Occipital lobe (tissue), 3 donors: ENCODE data around the gene COL23A1. TPM values are rescaled to one million over a fixed set of nuclear protein-coding genes. Genes with fewer than 3 reads are reported as not detected.
"Not testable (repeated sequence)": the region's sequence is repeated elsewhere in the genome, so short reads cannot be mapped to it uniquely, and the experiment has no call there.

Experiments used
- DNase-seq: peaks from one replicate; lab custom pipeline; 2025; lab: John Stamatoyannopoulos, UW
- small RNA-seq: library from RNA; depleted of rRNA; stranded (forward); fragments of <200 nt; gene quantifications from one replicate; pipeline ENCODE3, GENCODE V24; 2014
- total RNA-seq: library from RNA; depleted of rRNA; stranded (reverse); fragments of >200 nt; gene quantifications from one replicate; pipeline ENCODE4 v1.2.3, GENCODE V29; 2014

COL23A1 gene
- total RNA-seq, 1 donor from 2014 or later: 0.16 TPM

GRCh38 chr5:178199581-178200434 lies 390.4 kb downstream of the COL23A1 start:
- no peak for DNase-seq

DNA sequence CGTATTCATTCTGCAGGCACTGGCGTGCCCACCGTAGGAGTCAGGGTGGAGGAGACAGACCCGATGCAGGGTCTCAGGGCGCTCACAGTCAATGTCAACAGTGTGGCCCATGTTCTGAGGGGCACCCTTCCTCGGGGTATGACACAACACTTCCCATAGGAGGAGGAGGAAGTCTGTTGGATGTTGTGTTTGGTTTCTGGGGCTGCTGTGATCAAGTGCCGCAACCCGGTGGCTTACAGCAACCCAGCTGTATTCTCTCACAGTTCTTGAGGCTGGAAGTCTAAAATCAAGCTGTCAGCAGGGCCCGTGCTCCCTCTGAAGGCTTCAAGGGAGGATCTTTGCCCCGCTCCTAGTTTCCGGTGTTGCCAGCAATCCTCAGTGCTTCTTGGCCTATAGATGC lies 391.5 kb downstream of the COL23A1 start:
- no peak for DNase-seq

DNA sequence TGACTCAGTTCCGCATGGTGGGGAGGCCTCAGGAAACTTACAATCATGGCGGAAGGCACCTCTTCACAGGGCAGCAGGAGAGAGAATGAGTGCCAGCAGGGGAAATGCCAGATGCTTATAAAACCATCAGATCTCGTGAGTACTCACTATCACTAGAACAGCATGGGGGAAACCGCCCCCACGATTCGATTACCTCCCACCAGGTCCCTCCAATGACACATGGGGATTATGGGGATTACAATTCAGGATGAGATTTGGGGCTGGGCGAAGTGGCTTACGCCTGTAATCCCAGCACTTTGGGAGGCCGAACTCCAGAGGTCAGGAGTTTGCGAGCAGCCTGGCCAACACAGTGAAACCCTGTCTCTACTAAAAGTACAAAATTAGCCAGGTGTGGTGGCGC lies 392.0 kb downstream of the COL23A1 start:
- not testable (repeated sequence) for DNase-seq

GRCh38 chr5:178196986-178197385 lies 393.2 kb downstream of the COL23A1 start:
- DNase-seq: no peak

- DNase-seq: no peak
Measured at GRCh38 chr5:178196281-178196812, 393.8 kb downstream of the COL23A1 start.

- DNase-seq: no peak
Measured at GRCh38 chr5:178194026-178194425, 396.2 kb downstream of the COL23A1 start.

GRCh38 chr5:178193251-178193809 lies 396.9 kb downstream of the COL23A1 start:
- DNase-seq: no peak

DNA sequence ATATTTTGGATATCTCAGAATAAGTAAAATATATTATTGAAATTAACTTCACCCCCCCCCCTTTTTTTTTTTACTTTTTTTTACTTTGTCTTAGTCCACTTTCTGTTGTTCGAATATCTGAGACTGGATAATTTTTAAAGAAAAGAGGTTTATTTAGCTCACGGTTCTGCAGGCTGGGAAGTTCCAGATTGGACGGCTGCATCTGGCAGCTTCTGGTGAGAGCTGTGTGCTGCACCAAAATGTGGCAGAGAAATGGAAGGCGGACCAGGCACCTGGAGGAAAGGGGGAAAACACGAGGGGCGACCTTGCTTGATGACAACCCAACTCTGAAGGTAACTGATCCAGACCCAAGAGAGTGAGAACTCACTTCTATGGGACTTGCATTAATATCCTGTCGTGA lies 397.4 kb downstream of the COL23A1 start:
- no peak for DNase-seq

- DNase-seq: no peak
Measured at GRCh38 chr5:178192244-178192643, 397.9 kb downstream of the COL23A1 start.

- DNase-seq: no peak
Measured at GRCh38 chr5:178191661-178192060, 398.5 kb downstream of the COL23A1 start.

DNA sequence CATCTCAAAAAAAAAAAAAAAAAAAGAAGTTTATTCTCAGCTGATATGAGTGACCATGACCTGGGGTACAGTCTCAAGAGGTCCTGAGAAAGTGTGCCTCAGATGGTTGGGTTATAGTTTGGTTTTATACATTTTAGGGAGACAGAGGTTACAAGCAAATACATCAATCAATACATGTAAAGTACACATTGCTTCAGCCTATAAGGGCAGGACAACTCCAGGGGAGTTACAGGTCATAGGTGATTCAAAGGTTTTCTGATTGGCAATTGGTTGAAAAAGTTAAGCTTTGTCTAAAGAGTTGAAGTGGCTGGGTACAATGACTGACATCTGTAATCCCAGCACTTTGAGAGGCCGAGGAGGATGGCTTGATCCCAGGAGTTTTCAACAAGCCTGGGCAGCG lies 400.8 kb downstream of the COL23A1 start:
- DNase-seq: no peak

Small RNA genes lying within 50 kb of the gene (small RNA-seq; reads per million reads assigned to genes)
- gene RN7SKP70: not detected
- gene RN7SL646P: not detected

Other genes with a start within 250 kb of the COL23A1 start
- 72.4 TPM for gene CLK4, start 36.7 kb upstream of the COL23A1 start, total RNA-seq
- gene ZNF354A, start 140.3 kb upstream of the COL23A1 start, total RNA-seq: 18.6 TPM